HG02588 (cell line): Measurements from ENCODE around the gene MRPS23.

Experiments
- ATAC-seq: cut with Tn5 transposase; IDR thresholded peaks from one replicate; pipeline ENCODE4 v1.9.1; 2021; ENCODE audit warnings: mild to moderate bottlenecking, moderate library complexity; ENCODE audit not compliant: unreplicated experiment

The MRPS23 gene

DNA sequence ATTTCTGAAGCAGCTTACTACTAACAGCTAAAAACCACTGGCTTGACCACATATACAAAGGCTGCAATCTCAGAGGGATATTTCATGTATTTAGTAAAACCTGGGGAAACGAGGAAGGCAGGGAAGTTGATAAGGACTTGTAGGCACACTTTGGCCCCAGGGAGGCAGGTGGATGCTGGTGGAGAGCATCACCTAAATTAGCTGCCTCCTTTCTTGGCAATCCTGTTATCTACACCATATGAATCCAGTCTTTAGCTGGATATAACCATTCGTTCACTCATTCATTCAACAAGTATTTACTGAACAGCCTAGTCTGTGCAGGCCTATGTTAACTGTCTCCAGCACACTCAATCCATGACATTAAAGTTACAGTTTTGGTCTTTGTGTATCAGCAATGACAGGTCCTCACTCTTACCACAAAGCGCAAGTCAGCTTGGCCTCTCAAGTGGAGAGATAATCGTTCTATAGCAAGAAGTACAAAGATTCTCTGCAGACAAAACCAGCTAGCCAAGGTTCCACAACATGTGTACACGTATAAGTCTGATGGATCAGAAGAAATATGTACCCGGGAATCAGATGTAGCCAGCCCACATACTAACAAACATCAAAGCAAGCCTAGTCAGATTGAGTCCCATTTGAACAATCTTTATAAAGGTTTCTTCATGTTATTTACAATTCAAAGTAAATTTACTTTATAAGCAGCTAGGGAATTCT is 10.8 kb downstream of the MRPS23 start:
- ATAC-seq, result no peak

DNA sequence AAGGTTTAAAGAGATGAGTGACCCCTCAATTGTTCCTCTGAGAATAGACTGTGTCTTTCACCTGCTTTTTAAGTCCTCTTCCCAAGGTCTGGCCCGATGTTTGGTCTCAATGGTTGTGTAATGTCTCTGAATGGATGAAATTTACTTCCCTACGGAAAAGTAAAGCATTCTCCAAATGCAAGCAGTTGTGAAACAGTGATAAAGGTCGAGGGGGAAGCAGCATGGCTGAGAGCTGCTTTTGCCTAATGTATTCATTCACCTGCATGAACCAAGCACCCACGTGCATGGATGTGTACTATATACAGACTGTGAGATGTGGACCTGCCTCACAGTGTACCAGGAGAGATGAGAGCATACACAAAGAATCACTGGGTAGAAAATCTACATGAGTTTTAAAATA is 11.4 kb downstream of the MRPS23 start:
- no peak for ATAC-seq

- no peak for ATAC-seq
Observed at GRCh38 chr17:57835333-57835900, 14.4 kb downstream of the MRPS23 start.

DNA sequence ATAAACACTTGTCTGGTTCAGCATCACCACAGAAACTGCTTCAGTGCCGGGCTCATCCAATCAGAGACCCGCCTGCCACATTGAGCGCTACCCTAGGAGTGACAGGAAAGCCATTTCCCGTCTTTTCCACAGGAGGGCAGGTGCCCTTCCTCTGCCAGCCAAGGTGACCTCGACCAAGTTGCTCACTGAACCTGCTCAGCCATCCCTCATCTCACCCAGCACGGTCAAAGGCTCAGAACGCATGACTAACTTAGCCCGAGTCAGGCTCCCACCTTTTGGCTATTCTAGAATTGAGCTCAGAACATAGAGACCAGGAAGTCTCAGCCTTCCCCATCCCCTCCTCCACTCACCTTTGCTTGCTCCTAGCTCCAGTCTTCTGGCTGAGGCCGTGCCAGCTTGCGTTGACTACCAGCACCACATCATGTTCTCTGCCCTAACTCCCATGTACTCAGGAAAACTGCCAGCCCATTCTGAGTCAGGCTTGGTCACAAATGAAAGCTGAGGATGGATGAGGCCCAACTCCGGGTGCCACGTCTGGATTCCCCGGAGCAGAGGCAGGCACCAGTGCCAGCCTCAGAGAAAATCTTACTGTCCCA is 15.6 kb downstream of the MRPS23 start:
- no peak for ATAC-seq

GRCh38 chr17:57833179-57833939 is 16.5 kb downstream of the MRPS23 start:
- no peak for ATAC-seq

- ATAC-seq, result no peak
Observed at GRCh38 chr17:57832314-57833178, 17.3 kb downstream of the MRPS23 start.

- no peak for ATAC-seq
Observed at GRCh38 chr17:57830880-57831279, 19.0 kb downstream of the MRPS23 start.

- no peak for ATAC-seq
Observed at GRCh38 chr17:57823469-57824401, 26.1 kb downstream of the MRPS23 start.

- no peak for ATAC-seq
Observed at GRCh38 chr17:57819867-57820266, 30.0 kb downstream of the MRPS23 start.

DNA sequence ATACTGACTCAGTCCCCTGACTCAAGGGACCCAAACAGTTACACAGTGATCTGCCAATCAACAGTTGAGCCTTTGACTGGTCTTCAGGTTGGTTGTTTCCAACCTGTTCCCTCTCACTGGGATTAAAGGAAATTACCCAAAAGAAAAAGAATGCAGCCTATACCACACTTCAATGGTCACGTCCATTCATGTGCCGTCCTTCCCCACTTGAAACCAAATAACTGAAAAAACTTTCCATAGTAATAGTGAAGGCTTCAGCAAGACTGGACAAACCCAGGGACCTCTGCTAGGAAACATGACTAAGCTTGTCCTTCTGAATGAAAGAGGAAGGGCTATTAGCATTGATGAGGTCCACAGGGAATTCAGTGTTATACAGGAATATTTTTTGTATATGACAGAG is 30.6 kb downstream of the MRPS23 start:
- ATAC-seq, result no peak

- no peak for ATAC-seq
Observed at GRCh38 chr17:57818066-57818465, 31.8 kb downstream of the MRPS23 start.

DNA sequence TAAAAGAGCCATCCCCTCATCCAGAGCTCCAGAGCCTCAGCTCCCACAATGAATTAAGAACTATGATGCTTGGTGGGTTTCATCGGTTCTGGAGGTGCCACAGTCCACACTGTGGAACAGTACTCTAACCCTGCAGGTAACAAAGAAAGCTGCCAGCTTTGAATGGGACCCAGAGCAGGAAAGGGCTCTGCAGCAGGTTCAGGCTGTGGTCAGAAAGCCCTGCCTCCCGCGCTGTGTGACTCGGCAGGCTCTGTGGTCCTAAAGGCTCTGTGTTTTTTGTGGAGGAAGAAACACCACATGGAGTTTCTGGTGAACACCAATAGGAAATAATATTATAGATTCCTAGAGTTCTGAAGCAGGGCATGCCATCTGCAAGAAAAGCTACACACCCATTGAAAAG is 32.5 kb downstream of the MRPS23 start:
- ATAC-seq, result no peak

- no peak for ATAC-seq
Observed at GRCh38 chr17:57814421-57814820, 35.4 kb downstream of the MRPS23 start.

DNA sequence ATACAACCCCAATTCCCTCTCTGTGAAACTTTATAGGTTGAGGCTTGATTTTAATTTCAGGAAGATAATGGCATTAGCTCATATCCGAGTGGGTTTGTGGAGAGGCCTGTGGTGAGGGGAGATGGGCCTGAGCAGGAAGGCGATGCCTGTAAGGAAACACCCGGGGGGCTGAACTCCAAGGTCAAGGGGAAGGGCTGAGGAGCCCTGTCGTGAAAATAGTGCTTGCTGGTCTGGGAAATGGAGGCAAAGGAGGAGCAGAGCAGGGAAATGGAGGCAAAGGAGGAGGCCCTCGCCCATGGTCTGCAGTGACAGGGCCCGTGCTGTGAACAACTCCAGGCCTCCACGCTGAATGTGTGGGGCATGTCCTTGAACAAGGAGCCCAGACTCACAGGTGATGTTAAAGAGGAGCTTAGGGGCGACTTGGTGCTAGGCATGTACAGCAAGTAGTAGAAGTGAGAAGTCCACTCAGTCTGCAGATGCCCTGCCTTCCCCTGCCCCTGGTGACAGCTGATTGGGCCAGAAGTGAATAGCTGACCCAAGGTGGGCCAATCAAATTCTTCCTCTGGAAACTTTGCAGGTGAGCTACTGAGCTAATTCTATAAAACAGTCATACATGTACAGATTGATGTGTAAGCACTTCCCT is 38.1 kb downstream of the MRPS23 start:
- no peak for ATAC-seq

- no peak for ATAC-seq
Observed at GRCh38 chr17:57810721-57811637, 38.9 kb downstream of the MRPS23 start.

GRCh38 chr17:57809879-57810278 is 40.0 kb downstream of the MRPS23 start:
- no peak for ATAC-seq

DNA sequence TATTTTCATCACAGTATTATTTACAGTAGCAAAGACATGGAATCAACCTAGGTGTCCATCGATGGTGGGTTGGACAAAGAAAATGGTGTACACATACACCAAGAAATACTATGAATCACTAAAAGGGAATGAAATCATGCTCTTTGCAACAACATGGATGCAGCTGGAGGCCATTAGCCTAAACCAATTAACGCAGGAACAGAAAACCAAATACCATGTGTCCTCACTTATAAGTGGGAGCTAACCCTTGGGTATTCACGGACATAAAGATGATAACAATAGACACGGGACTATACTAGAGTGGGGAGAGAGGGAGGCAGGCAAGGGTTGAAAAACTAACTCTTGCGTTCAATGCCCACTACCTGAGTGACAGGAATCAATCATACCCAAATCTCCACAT is 41.0 kb downstream of the MRPS23 start:
- no peak for ATAC-seq

DNA sequence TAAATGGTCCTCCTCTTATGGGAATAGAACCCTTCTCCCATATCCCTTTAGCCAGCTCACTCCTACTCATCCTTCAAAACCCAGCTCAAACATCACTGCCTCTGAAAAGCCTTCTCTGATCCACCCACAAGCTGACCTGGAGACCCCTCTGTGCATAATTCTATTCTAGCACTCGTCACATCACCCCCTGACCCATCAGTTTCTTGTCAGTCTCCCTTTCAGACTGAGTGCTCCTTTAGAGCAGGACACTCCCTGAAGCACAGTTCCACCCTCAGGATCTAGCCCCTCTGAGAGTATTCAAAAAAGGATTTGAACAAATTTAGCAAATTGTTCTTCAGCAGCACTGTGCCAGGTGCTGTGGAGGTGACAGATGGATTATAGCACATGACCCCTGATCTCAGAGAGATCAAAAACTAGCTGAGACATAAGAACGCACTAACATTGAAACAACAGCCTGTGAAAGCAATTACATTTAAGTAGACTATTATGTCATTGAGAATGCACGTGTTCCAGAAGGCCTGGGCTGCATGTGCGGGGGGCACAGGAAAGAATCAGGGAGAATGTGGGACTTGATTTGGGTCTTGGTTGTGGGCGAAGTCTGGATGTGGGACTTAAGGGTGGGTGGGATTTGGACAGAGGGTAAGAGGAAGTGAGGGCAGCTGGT is 43.5 kb downstream of the MRPS23 start:
- ATAC-seq, result no peak
